Gastroesophageal sphincter (tissue), 4 donors: ENCODE results near the gene AURKAIP1. TPM values are rescaled to one million over a fixed set of nuclear protein-coding genes. Genes with fewer than 3 reads are reported as not detected.

Experiments used
- ATAC-seq: fragments of 150-250 bp; one replicate; pipeline ENCODE4 v1.9.1; 2016; ENCODE audit warnings: mild to moderate bottlenecking, moderate library complexity
- H3K27ac ChIP-seq, 4 donors: fragments of 200-600 bp; sonication (generic) in 3 of 4; 1 replicate in 3 of 4; 2 replicates in 1 of 4; pipeline ENCODE4 v1.5.1; 2016 to 2019
- H3K27me3 ChIP-seq: fragments of 200-600 bp; sonication (generic); one replicate; pipeline ENCODE4 v1.5.1; 2019
- H3K36me3 ChIP-seq, 2 donors: fragments of 200-600 bp; sonication (generic); one replicate each; pipeline ENCODE4 v1.5.1; 2019; ENCODE audit warnings: control low read depth in 1 of 2
- H3K4me1 ChIP-seq, 3 donors: fragments of 200-600 bp; sonication (generic); 1 replicate in 2 of 3; 2 replicates in 1 of 3; pipeline ENCODE4 v1.5.1; 2016 to 2019; ENCODE audit warnings: control low read depth in 2 of 3
- H3K4me3 ChIP-seq, 2 donors: fragments of 200-600 bp; sonication (generic); one replicate each; pipeline ENCODE4 v1.5.1; 2019; ENCODE audit warnings: mild to moderate bottlenecking in 1 of 2, moderate library complexity in 1 of 2
- H3K9me3 ChIP-seq, 3 donors: fragments of 200-600 bp; sonication (generic); one replicate each; pipeline ENCODE4 v1.5.1; 2017 to 2019; ENCODE audit warnings: control low read depth in 2 of 3
- CTCF ChIP-seq, 4 experiments: fragments of 200-600 bp in 2 of 4; fragments of 450-650 bp in 2 of 4; sonication (generic) in 1 of 4; IDR thresholded peaks; one replicate each; pipeline ENCODE4 v1.5.1; 2017 to 2019; ENCODE audit warnings: antibody characterized with exemption in 4 of 4, mild to moderate bottlenecking in 2 of 4, moderate library complexity in 2 of 4
- EP300 ChIP-seq: sonication (generic); formaldehyde crosslinking; IDR thresholded peaks from one replicate; pipeline ENCODE4 v1.6.1; 2017; ENCODE audit warnings: antibody characterized with exemption, mild to moderate bottlenecking
- POLR2A ChIP-seq, 2 donors: fragments of 450-650 bp; IDR thresholded peaks; one replicate each; pipeline ENCODE4 v1.6.1; 2017; ENCODE audit warnings: antibody characterized with exemption in 2 of 2, mild to moderate bottlenecking in 2 of 2, moderate library complexity in 1 of 2
- POLR2AphosphoS5 ChIP-seq: sonication (generic); formaldehyde crosslinking; IDR thresholded peaks from one replicate; pipeline ENCODE4 v1.6.1; 2017; ENCODE audit warnings: antibody characterized with exemption
- WGBS, 2 donors: methylation state at CpG; one replicate each; pipeline ENCODE4 v1.1.5; 2018; ENCODE audit warnings: low coverage in 1 of 2; 5-methylcytosine and 5-hydroxymethylcytosine counted together
- total RNA-seq, 4 donors: library from RNA; depleted of rRNA; stranded (reverse); fragments of >200 nt; gene quantifications; one replicate each; pipeline ENCODE4 v1.1.0, GENCODE V29; 2016

AURKAIP1 gene
- total RNA-seq, 4 donors from 2014 or later = 103 to 138 (median 108) TPM

GRCh38 chr1:1394116-1394515 lies 19.1 kb upstream of the AURKAIP1 start:
- ATAC-seq = no peak
- WGBS, 2 donors = 92 to 93% methylated on average over 6 to 7 of the region's 7 CpGs
- H3K4me1 ChIP-seq = peaks cover 0 to 53% (median 8%) of the 10 kb centered on the region in 3 donors
- H3K9me3 ChIP-seq = no peaks in the 10 kb centered on the region
- no peak overlapping the region for H3K27ac ChIP-seq
- H3K36me3 ChIP-seq = peaks cover 0 to 92% of the 10 kb centered on the region in 2 donors
- H3K27me3 ChIP-seq = no peaks in the 10 kb centered on the region
- TF ChIP-seq EP300 = no peak
- no peak for TF ChIP-seq CTCF (IDR thresholded peaks at IDR 0.05)
- TF ChIP-seq POLR2AphosphoS5 = no peak
- no peak for TF ChIP-seq POLR2A (IDR thresholded peaks at IDR 0.05)
- H3K4me3 ChIP-seq = no peak overlapping the region

GRCh38 chr1:1393428-1393827 lies 18.4 kb upstream of the AURKAIP1 start:
- 80 to 100% methylated on average over 2 to 3 of the region's 11 CpGs for WGBS, 2 donors
- H3K36me3 ChIP-seq = peaks cover 0 to 99% of the 10 kb centered on the region in 2 donors

GRCh38 chr1:1393014-1393413 lies 18.0 kb upstream of the AURKAIP1 start:
- peaks cover 0 to 100% of the 10 kb centered on the region in 2 donors for H3K36me3 ChIP-seq
- H3K9me3 ChIP-seq = no peaks in the 10 kb centered on the region
- no peak overlapping the region for H3K27ac ChIP-seq
- peaks cover 0 to 45% (median 4%) of the 10 kb centered on the region in 3 donors for H3K4me1 ChIP-seq
- no CpG with 5 or more reads among the region's 4 CpGs for WGBS, 2 donors
- TF ChIP-seq POLR2AphosphoS5 (no peak), EP300 (no peak), CTCF (IDR thresholded peaks at IDR 0.05) (no peak), POLR2A (IDR thresholded peaks at IDR 0.05) (no peak)
- H3K27me3 ChIP-seq = no peaks in the 10 kb centered on the region
- no peak for ATAC-seq
- H3K4me3 ChIP-seq = no peak overlapping the region

More at GRCh38 chr1:1393428-1393827, 18.4 kb upstream of the AURKAIP1 start:
- Histone ChIP-seq H3K9me3 (no peaks in the 10 kb centered on the region), H3K4me1 (peaks cover 0 to 49% (median 8%) of the 10 kb centered on the region in 3 donors), H3K27ac (no peak overlapping the region), H3K4me3 (no peak overlapping the region), H3K27me3 (no peaks in the 10 kb centered on the region)
- TF ChIP-seq CTCF (IDR thresholded peaks at IDR 0.05) (no peak), POLR2A (IDR thresholded peaks at IDR 0.05) (no peak), EP300 (no peak)
- no peak for ATAC-seq

GRCh38 chr1:1391225-1391624 lies 16.2 kb upstream of the AURKAIP1 start:
- TF ChIP-seq POLR2AphosphoS5 = no peak
- no peak for TF ChIP-seq CTCF (IDR thresholded peaks at IDR 0.05)
- no peak for TF ChIP-seq POLR2A (IDR thresholded peaks at IDR 0.05)
- no peak for TF ChIP-seq EP300
- H3K27me3 ChIP-seq = no peaks in the 10 kb centered on the region
- H3K4me3 ChIP-seq = no peak overlapping the region
- peaks cover 0 to 27% (median 0%) of the 10 kb centered on the region in 3 donors for H3K4me1 ChIP-seq
- peaks cover 0 to 100% of the 10 kb centered on the region in 2 donors for H3K36me3 ChIP-seq
- 69 to 79% methylated on average over 3 to 11 of the region's 12 CpGs for WGBS, 2 donors
- no peak for ATAC-seq
- no peaks in the 10 kb centered on the region for H3K9me3 ChIP-seq
- H3K27ac ChIP-seq = no peak overlapping the region

- Histone ChIP-seq H3K27ac (no peak overlapping the region), H3K9me3 (no peaks in the 10 kb centered on the region), H3K4me3 (no peak overlapping the region), H3K36me3 (peaks cover 0 to 100% of the 10 kb centered on the region in 2 donors), H3K27me3 (no peaks in the 10 kb centered on the region), H3K4me1 (peaks cover 0 to 22% (median 0%) of the 10 kb centered on the region in 3 donors)
- TF ChIP-seq POLR2AphosphoS5 (no peak), POLR2A (IDR thresholded peaks at IDR 0.05) (no peak), EP300 (no peak)
- no peak for ATAC-seq
- WGBS, 2 donors = 57 to 77% methylated on average over 5 to 8 of the region's 12 CpGs
These were observed 15.7 kb upstream of the AURKAIP1 start for GRCh38 chr1:1390675-1391074.
